PC-9 (cell line): Measurements from ENCODE around the gene AQR. TPM values are rescaled to one million over a fixed set of nuclear protein-coding genes. Genes with fewer than 3 reads are reported as not detected.

ENCODE experiments used
- BruUV-seq: library from RNA; stranded (reverse); fragments of 400-500 nt; replicated peaks from 2 replicates; lab custom pipeline; 2021; lab: Mats Ljungman, UMichigan
- CTCF ChIA-PET: fragments of 300-600 bp; sonication (Branson Sonifier 250); formaldehyde crosslinking; loops from one replicate; lab custom pipeline; 2022; ENCODE audit warnings: antibody characterized with exemption; lab: Charles Lee
- POLR2A ChIA-PET: fragments of 300-600 bp; sonication (Branson Sonifier 250); formaldehyde crosslinking; loops from one replicate; lab custom pipeline; 2022; ENCODE audit warnings: antibody characterized with exemption; ENCODE audit not compliant: unreplicated experiment; lab: Charles Lee
- DNase-seq, 2 experiments: peaks; one replicate each; pipeline versions ENCODE4 v3.0.0 to v3.0.0-alpha.2; 2015 to 2022; ENCODE audit warnings: mixed read lengths in 1 of 2
- H2AFZ ChIP-seq: fragments of 200-600 bp; sonication (generic); 2 replicates; pipeline ENCODE4 v1.8.1; 2017; ENCODE audit warnings: antibody characterized with exemption
- H3F3A ChIP-seq: fragments of 200-600 bp; sonication (generic); 2 replicates; pipeline ENCODE4 v1.8.1; 2017; ENCODE audit warnings: antibody characterized with exemption, mild to moderate bottlenecking, low read depth; ENCODE audit not compliant: insufficient read depth
- H3K27ac ChIP-seq: fragments of 200-600 bp; sonication (generic); 2 replicates; pipeline ENCODE4 v1.6.1; 2016; ENCODE audit warnings: mixed run types
- H3K27me3 ChIP-seq: fragments of 200-600 bp; sonication (generic); 2 replicates; pipeline ENCODE4 v1.6.1; 2016; ENCODE audit warnings: low read depth, mixed run types; ENCODE audit not compliant: insufficient read depth
- H3K36me3 ChIP-seq: fragments of 200-600 bp; sonication (generic); 2 replicates; pipeline ENCODE4 v1.6.1; 2016; ENCODE audit warnings: low read depth, mixed run types
- H3K4me1 ChIP-seq: fragments of 200-600 bp; sonication (generic); replicated peaks from 2 replicates; pipeline ENCODE4 v1.6.1; 2016; ENCODE audit warnings: mixed run types; ENCODE audit not compliant: insufficient read depth
- H3K4me2 ChIP-seq: fragments of 200-600 bp; sonication (generic); 2 replicates; pipeline ENCODE4 v1.6.1; 2017; ENCODE audit warnings: mixed run types
- H3K4me3 ChIP-seq: fragments of 200-600 bp; sonication (generic); 2 replicates; pipeline ENCODE4 v1.6.1; 2016; ENCODE audit warnings: mixed run types
- H3K79me2 ChIP-seq: fragments of 200-600 bp; sonication (generic); 2 replicates; pipeline ENCODE4 v1.6.1; 2017; ENCODE audit warnings: low read depth, mixed run types
- H3K9me2 ChIP-seq: fragments of 200-600 bp; sonication (generic); 2 replicates; pipeline ENCODE4 v1.8.1; 2017; ENCODE audit warnings: mild to moderate bottlenecking; ENCODE audit not compliant: insufficient read depth
- H3K9me3 ChIP-seq: fragments of 200-600 bp; sonication (generic); 2 replicates; pipeline ENCODE4 v1.8.1; 2016; ENCODE audit warnings: low read depth; ENCODE audit not compliant: insufficient read depth
- H4K20me1 ChIP-seq: fragments of 200-600 bp; sonication (generic); 2 replicates; pipeline ENCODE4 v1.8.1; 2017; ENCODE audit not compliant: insufficient read depth
- EZH2 ChIP-seq: fragments of 200-600 bp; sonication (generic); IDR thresholded peaks from 2 replicates; pipeline ENCODE4 v1.8.0; 2017; ENCODE audit warnings: antibody characterized with exemption, low read depth
- intact Hi-C: fragments of 100-400 bp; cut with micrococcal nuclease; formaldehyde crosslinking; loops from one replicate; pipeline ENCODE4 v1.10.0; 2022; ENCODE audit not compliant: unreplicated experiment
- total RNA-seq: library from RNA; stranded (reverse); gene quantifications from 2 replicates; pipeline ENCODE4 v1.2.3, GENCODE V29; 2021
- TF ChIP-seq, protein P1 (sequence below): fragments of 200-600 bp; sonication (generic); conservative IDR thresholded peaks from 2 replicates; pipeline ENCODE4 v1.6.1; 2017; ENCODE audit warnings: mixed run types, antibody characterized with exemption, mild to moderate bottlenecking, moderate library complexity

Gene AQR
- total RNA-seq, 1 experiment from 2014 or later: 33.6 TPM

DNA sequence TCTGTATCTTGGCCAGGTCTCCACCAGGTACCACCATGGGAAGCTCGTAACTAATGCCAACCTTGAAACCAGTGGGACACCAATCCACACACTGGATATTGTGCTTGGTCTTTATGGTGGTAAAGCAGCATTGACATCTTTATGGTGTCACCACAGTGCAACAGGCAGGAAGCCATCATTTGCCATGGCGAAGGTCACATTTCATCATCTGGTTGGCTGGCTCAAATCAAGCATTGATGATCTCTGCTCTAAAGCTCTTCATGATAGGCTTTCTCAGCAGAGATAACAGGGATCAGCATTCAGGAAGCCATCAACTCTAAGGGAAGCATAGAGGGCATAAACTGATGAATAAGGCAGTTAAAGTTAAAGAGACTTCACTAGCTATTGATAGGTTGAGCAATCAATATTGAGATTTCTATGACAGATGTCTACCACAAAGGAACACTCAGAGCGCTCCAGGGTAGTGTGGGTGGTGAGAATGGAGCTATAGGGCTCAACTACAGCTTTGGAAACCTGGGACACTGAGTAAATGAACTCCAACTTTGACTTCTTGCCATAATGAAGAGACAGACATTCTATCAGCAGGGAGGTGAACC lies 120.1 kb downstream of the AQR start:
- no peak for DNase-seq
- H2AFZ ChIP-seq: no peak overlapping the region
- no peak overlapping the region for H3K4me3 ChIP-seq
- no TSS peak for BruUV-seq
- H3K9me2 ChIP-seq: no peaks in the 10 kb centered on the region
- no peaks in the 10 kb centered on the region for H3K79me2 ChIP-seq
- H3K4me2 ChIP-seq: no peak overlapping the region
- CTCF ChIA-PET: no interaction called here
- no peaks in the 10 kb centered on the region for H3K36me3 ChIP-seq
- no peaks in the 10 kb centered on the region for H3K27me3 ChIP-seq
- H3K4me1 ChIP-seq: 0 out of 2 replicates have a peak, but pooled peaks cover 5% of the 10 kb centered on the region
- POLR2A ChIA-PET: interaction anchor here (0.5 kb wide), 1 partner anchor 39 kb away, joined by 8 read pairs; no protein-coding TSS in a partner anchor
- 0 out of 2 replicates have a peak, but pooled peaks cover 5% of the 10 kb centered on the region for H3F3A ChIP-seq
- intact Hi-C loops: no loop called here
- no peaks in the 10 kb centered on the region for H3K9me3 ChIP-seq
- TF ChIP-seq EZH2: no peak
- TF ChIP-seq, protein P1, sequence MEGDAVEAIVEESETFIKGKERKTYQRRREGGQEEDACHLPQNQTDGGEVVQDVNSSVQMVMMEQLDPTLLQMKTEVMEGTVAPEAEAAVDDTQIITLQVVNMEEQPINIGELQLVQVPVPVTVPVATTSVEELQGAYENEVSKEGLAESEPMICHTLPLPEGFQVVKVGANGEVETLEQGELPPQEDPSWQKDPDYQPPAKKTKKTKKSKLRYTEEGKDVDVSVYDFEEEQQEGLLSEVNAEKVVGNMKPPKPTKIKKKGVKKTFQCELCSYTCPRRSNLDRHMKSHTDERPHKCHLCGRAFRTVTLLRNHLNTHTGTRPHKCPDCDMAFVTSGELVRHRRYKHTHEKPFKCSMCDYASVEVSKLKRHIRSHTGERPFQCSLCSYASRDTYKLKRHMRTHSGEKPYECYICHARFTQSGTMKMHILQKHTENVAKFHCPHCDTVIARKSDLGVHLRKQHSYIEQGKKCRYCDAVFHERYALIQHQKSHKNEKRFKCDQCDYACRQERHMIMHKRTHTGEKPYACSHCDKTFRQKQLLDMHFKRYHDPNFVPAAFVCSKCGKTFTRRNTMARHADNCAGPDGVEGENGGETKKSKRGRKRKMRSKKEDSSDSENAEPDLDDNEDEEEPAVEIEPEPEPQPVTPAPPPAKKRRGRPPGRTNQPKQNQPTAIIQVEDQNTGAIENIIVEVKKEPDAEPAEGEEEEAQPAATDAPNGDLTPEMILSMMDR: no peak
- no peaks in the 10 kb centered on the region for H4K20me1 ChIP-seq
- H3K27ac ChIP-seq: no peak overlapping the region

DNA sequence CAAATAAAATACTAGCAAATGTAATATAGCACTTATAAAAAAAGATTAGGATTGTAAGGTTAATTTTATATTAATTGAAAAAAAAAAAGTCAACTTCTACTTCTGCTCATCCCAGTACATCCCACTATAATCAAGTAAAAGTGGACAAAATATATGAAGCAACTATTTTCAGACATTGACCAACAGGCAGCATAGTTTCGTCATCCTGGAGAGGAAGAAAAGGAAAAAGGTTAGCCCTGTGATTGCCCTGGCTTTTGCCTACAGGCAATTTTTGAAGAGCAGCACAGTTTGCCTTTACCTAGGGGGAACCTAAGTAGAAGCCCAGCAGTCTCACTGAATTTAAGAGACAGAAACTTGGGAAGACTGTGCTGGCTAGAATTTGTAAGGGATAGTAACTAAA lies 121.9 kb downstream of the AQR start:
- Histone ChIP-seq H3K27ac (no peak overlapping the region), H3K27me3 (no peaks in the 10 kb centered on the region), H3K9me3 (no peaks in the 10 kb centered on the region), H4K20me1 (no peaks in the 10 kb centered on the region), H3K36me3 (no peaks in the 10 kb centered on the region), H3K9me2 (no peaks in the 10 kb centered on the region), H3F3A (0 out of 2 replicates have a peak, but pooled peaks cover 5% of the 10 kb centered on the region), H3K4me3 (no peak overlapping the region), H3K4me1 (0 out of 2 replicates have a peak, but pooled peaks cover 5% of the 10 kb centered on the region), H3K79me2 (no peaks in the 10 kb centered on the region), H2AFZ (no peak overlapping the region), H3K4me2 (no peak overlapping the region)
- no peak for TF ChIP-seq EZH2
- TF ChIP-seq, protein P1: no peak
- ChIA-PET CTCF (no interaction called here), POLR2A (no interaction called here)
- intact Hi-C loops: no loop called here
- no peak for DNase-seq
- no TSS peak for BruUV-seq

GRCh38 chr15:34841262-34841725 lies 128.2 kb downstream of the AQR start:
- H3K27ac ChIP-seq: no peak overlapping the region
- H3K4me3 ChIP-seq: no peak overlapping the region
- H4K20me1 ChIP-seq: no peaks in the 10 kb centered on the region
- no peaks in the 10 kb centered on the region for H3K79me2 ChIP-seq
- no peaks in the 10 kb centered on the region for H3K9me3 ChIP-seq
- no peaks in the 10 kb centered on the region for H3F3A ChIP-seq
- POLR2A ChIA-PET: no interaction called here
- no TSS peak for BruUV-seq
- no peak overlapping the region for H3K4me2 ChIP-seq
- H3K9me2 ChIP-seq: no peaks in the 10 kb centered on the region
- TF ChIP-seq EZH2: no peak
- TF ChIP-seq, protein P1: no peak
- H3K4me1 ChIP-seq: no peaks in the 10 kb centered on the region
- H3K36me3 ChIP-seq: no peaks in the 10 kb centered on the region
- CTCF ChIA-PET: no interaction called here
- H3K27me3 ChIP-seq: no peaks in the 10 kb centered on the region
- no peak overlapping the region for H2AFZ ChIP-seq
- intact Hi-C loops: no loop called here
- DNase-seq: no peak
